OCI-LY7 (cell line): ENCODE measurements around the gene BBX.

Source experiments
- EZH2phosphoT487 ChIP-seq: fragments of 200-600 bp; sonication (generic); IDR thresholded peaks from 2 replicates; pipeline ENCODE4 v1.6.1; 2018; ENCODE audit warnings: low read depth, borderline replicate concordance, mild to moderate bottlenecking, mixed run types, antibody characterized with exemption, low read length, moderate library complexity, mixed read lengths
- TF ChIP-seq, protein P1 (sequence below): fragments of 200-600 bp; sonication (generic); conservative IDR thresholded peaks from 2 replicates; pipeline ENCODE4 v1.5.1; 2014; ENCODE audit warnings: mild to moderate bottlenecking, antibody characterized with exemption, low read length, moderate library complexity, mixed read lengths

DNA sequence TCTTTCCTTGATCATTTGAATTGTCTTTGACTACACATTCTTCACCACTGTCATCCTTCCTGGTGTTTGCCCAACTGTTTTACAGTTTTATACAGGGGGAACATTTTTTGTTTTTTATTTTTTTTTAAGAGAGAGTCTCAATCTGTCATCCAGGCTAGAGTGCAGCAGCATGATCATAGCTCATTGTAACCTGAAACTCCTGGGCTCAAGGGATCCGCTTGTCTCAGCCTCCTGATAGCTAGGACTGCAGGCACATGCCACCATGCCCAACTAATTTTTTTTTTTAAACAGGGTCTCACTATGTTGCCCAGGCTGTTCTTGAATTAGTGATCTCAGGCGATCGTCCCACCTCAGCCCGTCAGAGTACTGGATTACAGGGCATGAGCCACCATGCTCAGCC is 222.6 kb downstream of the BBX start:
- TF ChIP-seq, protein P1, sequence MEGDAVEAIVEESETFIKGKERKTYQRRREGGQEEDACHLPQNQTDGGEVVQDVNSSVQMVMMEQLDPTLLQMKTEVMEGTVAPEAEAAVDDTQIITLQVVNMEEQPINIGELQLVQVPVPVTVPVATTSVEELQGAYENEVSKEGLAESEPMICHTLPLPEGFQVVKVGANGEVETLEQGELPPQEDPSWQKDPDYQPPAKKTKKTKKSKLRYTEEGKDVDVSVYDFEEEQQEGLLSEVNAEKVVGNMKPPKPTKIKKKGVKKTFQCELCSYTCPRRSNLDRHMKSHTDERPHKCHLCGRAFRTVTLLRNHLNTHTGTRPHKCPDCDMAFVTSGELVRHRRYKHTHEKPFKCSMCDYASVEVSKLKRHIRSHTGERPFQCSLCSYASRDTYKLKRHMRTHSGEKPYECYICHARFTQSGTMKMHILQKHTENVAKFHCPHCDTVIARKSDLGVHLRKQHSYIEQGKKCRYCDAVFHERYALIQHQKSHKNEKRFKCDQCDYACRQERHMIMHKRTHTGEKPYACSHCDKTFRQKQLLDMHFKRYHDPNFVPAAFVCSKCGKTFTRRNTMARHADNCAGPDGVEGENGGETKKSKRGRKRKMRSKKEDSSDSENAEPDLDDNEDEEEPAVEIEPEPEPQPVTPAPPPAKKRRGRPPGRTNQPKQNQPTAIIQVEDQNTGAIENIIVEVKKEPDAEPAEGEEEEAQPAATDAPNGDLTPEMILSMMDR, result no peak
- TF ChIP-seq EZH2phosphoT487, result no peak
